Measurements from ENCODE around the gene TNFSF10.
A peak's percentile ranks its signal among the peaks of the same experiment; 100 is the strongest.
"Not testable (repeated sequence)": the region's sequence is repeated elsewhere in the genome, so short reads cannot be mapped to it uniquely, and the experiment has no call there.

TNFSF10 gene

GRCh38 chr3:172506094-172506493, 17.1 kb downstream of the TNFSF10 start:
- ATAC-seq (ENCODE audit: insufficient read depth, low read depth) (no peak), DNase-seq (no peak)
- Histone ChIP-seq H3K4me3 (ENCODE audit: low read depth in 1 of 2, low read length in 2 of 2) (no peak overlapping the region), H3K36me3 (ENCODE audit: insufficient read depth, low read length) (peaks cover 70% of the 10 kb centered on the region), H3K9me3 (ENCODE audit: insufficient read depth, low read length, severe bottlenecking) (peaks cover 7% of the 10 kb centered on the region), H3K9ac (ENCODE audit: low read depth, low read length) (no peak overlapping the region), H3K4me2 (ENCODE audit: insufficient read depth, low read length) (no peak overlapping the region), H3K27me3 (ENCODE audit: insufficient read depth, low read length, poor library complexity) (no peaks in the 10 kb centered on the region), H3K27ac (ENCODE audit: low read length) (0 out of 2 replicates have a peak overlapping the region, but pooled peaks have one; percentile 16), H4K20me1 (ENCODE audit: insufficient read depth, low read length) (no peaks in the 10 kb centered on the region), H2AFZ (ENCODE audit: low read depth, low read length) (no peak overlapping the region), H3K4me1 (ENCODE audit: insufficient read depth, low read length) (no peaks in the 10 kb centered on the region), H3K79me2 (ENCODE audit: insufficient read depth, low read length) (peaks cover 3% of the 10 kb centered on the region; the same call in 1 of the 2 replicates)
- no peak for TF ChIP-seq EZH2 (IDR thresholded peaks at IDR 0.05; ENCODE audit: borderline replicate concordance, low read depth, low read length, severe bottlenecking)
- TF ChIP-seq, protein P1, sequence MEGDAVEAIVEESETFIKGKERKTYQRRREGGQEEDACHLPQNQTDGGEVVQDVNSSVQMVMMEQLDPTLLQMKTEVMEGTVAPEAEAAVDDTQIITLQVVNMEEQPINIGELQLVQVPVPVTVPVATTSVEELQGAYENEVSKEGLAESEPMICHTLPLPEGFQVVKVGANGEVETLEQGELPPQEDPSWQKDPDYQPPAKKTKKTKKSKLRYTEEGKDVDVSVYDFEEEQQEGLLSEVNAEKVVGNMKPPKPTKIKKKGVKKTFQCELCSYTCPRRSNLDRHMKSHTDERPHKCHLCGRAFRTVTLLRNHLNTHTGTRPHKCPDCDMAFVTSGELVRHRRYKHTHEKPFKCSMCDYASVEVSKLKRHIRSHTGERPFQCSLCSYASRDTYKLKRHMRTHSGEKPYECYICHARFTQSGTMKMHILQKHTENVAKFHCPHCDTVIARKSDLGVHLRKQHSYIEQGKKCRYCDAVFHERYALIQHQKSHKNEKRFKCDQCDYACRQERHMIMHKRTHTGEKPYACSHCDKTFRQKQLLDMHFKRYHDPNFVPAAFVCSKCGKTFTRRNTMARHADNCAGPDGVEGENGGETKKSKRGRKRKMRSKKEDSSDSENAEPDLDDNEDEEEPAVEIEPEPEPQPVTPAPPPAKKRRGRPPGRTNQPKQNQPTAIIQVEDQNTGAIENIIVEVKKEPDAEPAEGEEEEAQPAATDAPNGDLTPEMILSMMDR (IDR thresholded peaks at IDR 0.05; ENCODE audit: borderline replicate concordance, extremely low read depth, low read length, poor library complexity, severe bottlenecking) = no peak

DNA sequence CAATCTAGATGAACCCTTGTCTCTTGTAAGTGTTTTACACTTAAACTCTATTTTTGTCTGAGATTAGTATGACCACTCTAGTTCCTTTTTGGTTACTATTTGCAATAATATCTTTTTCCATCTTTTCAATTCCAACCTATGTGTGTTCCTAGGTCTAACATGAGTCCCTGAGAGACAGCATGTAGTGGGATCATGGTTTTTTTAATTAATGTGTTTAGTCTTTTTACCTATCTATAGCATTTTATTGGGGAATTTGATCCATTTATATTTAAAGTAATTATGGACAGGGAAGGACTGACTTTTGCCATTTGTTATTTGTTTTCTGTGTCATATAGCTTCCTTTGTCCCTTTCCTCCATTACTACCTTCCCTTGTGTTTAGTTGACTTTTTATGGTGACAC, 21.7 kb downstream of the TNFSF10 start:
- DNase-seq (no peak), ATAC-seq (ENCODE audit: insufficient read depth, low read depth) (no peak)
- no peaks in the 10 kb centered on the region for H3K79me2 ChIP-seq (ENCODE audit: insufficient read depth, low read length)
- H3K27me3 ChIP-seq (ENCODE audit: insufficient read depth, low read length, poor library complexity) = no peaks in the 10 kb centered on the region
- H2AFZ ChIP-seq (ENCODE audit: low read depth, low read length) = no peak overlapping the region
- H3K9ac ChIP-seq (ENCODE audit: low read depth, low read length) = no peak overlapping the region
- H3K27ac ChIP-seq (ENCODE audit: low read length) = no peak overlapping the region
- peaks cover 8% of the 10 kb centered on the region for H3K9me3 ChIP-seq (ENCODE audit: insufficient read depth, low read length, severe bottlenecking)
- H3K36me3 ChIP-seq (ENCODE audit: insufficient read depth, low read length) = peaks cover 25% of the 10 kb centered on the region
- TF ChIP-seq, protein P1 (IDR thresholded peaks at IDR 0.05; ENCODE audit: borderline replicate concordance, extremely low read depth, low read length, poor library complexity, severe bottlenecking) = no peak
- TF ChIP-seq EZH2 (IDR thresholded peaks at IDR 0.05; ENCODE audit: borderline replicate concordance, low read depth, low read length, severe bottlenecking) = no peak
- H3K4me3 ChIP-seq (ENCODE audit: low read depth in 1 of 2, low read length in 2 of 2) = no peak overlapping the region
- no peak overlapping the region for H3K4me2 ChIP-seq (ENCODE audit: insufficient read depth, low read length)
- H3K4me1 ChIP-seq (ENCODE audit: insufficient read depth, low read length) = no peaks in the 10 kb centered on the region
- no peaks in the 10 kb centered on the region for H4K20me1 ChIP-seq (ENCODE audit: insufficient read depth, low read length)

DNA sequence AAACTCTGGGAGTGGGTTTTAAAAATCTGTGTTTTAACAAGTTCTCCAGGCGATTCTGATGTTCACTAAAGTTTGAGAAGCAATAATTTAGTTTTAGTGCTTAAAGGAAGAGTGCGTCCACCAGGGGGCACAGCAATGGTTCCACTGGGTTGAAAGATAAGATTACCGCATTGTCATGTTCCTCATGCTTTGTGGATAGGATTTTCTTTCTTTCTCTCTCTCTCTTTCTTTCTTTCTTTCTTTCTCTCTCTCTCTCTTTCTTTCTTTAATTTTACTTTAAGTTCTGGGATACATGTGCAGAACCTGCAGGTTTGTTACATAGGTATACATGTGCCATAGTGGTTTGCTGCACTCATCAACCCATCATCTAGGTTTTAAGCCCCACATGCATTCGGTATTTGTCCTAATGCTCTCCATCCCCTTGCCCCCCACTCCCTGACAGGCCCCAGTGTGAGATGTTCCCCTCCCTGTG, 33.0 kb downstream of the TNFSF10 start:
- not testable (repeated sequence) for H3K4me1 ChIP-seq (ENCODE audit: insufficient read depth, low read length); H3K79me2 ChIP-seq (ENCODE audit: insufficient read depth, low read length); H3K36me3 ChIP-seq (ENCODE audit: insufficient read depth, low read length); H4K20me1 ChIP-seq (ENCODE audit: insufficient read depth, low read length); H3K27me3 ChIP-seq (ENCODE audit: insufficient read depth, low read length, poor library complexity); H3K9me3 ChIP-seq (ENCODE audit: insufficient read depth, low read length, severe bottlenecking); H3K4me3 ChIP-seq (ENCODE audit: low read depth in 1 of 2, low read length in 2 of 2)
- peak; percentile 88 for DNase-seq
- ATAC-seq (ENCODE audit: insufficient read depth, low read depth) = peak; percentile 95
- Histone ChIP-seq H3K4me2 (ENCODE audit: insufficient read depth, low read length) (peak overlapping the region; percentile 20; the same call in 1 of the 2 replicates), H3K27ac (ENCODE audit: low read length) (peak overlapping the region; percentile 76), H3K9ac (ENCODE audit: low read depth, low read length) (peak overlapping the region; percentile 31; the same call in 1 of the 2 replicates), H2AFZ (ENCODE audit: low read depth, low read length) (peak overlapping the region; percentile 62; the same call in 1 of the 2 replicates)
- TF ChIP-seq, protein P1 (IDR thresholded peaks at IDR 0.05; ENCODE audit: borderline replicate concordance, extremely low read depth, low read length, poor library complexity, severe bottlenecking) = peak; percentile 86

DNA sequence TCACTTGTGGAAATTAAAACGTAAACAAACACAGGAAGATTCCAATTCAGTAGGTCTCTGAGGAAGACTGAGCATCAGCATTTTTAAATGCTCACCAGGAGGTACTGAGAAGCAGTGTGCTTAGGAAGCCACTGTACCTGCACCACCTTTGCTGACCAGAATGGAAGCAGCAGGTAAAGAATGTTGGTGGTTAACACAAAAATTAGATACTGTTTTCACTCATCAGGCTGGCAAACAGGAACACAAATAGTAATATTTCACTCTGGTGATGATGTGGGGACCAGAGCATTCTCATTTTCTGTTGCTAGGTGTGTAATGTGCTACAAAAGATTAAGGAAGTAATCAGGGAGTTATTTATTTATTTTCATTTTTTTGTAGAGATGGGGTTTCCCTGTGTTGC, 45.1 kb downstream of the TNFSF10 start:
- DNase-seq (no peak), ATAC-seq (ENCODE audit: insufficient read depth, low read depth) (no peak)
- Histone ChIP-seq H2AFZ (ENCODE audit: low read depth, low read length) (peak overlapping the region; percentile 86), H3K9ac (ENCODE audit: low read depth, low read length) (no peak overlapping the region), H3K9me3 (ENCODE audit: insufficient read depth, low read length, severe bottlenecking) (no peaks in the 10 kb centered on the region), H3K4me3 (ENCODE audit: low read depth in 1 of 2, low read length in 2 of 2) (no peak overlapping the region), H3K36me3 (ENCODE audit: insufficient read depth, low read length) (no peaks in the 10 kb centered on the region), H3K79me2 (ENCODE audit: insufficient read depth, low read length) (no peaks in the 10 kb centered on the region), H3K27me3 (ENCODE audit: insufficient read depth, low read length, poor library complexity) (no peaks in the 10 kb centered on the region), H3K27ac (ENCODE audit: low read length) (0 out of 2 replicates have a peak overlapping the region, but pooled peaks have one; percentile 22), H3K4me1 (ENCODE audit: insufficient read depth, low read length) (peaks cover 20% of the 10 kb centered on the region), H4K20me1 (ENCODE audit: insufficient read depth, low read length) (no peaks in the 10 kb centered on the region), H3K4me2 (ENCODE audit: insufficient read depth, low read length) (no peak overlapping the region)
- TF ChIP-seq, protein P1 (IDR thresholded peaks at IDR 0.05; ENCODE audit: borderline replicate concordance, extremely low read depth, low read length, poor library complexity, severe bottlenecking) = no peak
- TF ChIP-seq EZH2 (IDR thresholded peaks at IDR 0.05; ENCODE audit: borderline replicate concordance, low read depth, low read length, severe bottlenecking) = no peak

All from DND-41 (cell line).